ENCODE measurements around the gene ACOT11. TPM values are rescaled to one million over a fixed set of nuclear protein-coding genes. Genes with fewer than 3 reads are reported as not detected.

Gene ACOT11
- polyA plus RNA-seq, 1 of the 3 experiments (the other 2 are of a cell fraction), result 6.9 TPM

DNA sequence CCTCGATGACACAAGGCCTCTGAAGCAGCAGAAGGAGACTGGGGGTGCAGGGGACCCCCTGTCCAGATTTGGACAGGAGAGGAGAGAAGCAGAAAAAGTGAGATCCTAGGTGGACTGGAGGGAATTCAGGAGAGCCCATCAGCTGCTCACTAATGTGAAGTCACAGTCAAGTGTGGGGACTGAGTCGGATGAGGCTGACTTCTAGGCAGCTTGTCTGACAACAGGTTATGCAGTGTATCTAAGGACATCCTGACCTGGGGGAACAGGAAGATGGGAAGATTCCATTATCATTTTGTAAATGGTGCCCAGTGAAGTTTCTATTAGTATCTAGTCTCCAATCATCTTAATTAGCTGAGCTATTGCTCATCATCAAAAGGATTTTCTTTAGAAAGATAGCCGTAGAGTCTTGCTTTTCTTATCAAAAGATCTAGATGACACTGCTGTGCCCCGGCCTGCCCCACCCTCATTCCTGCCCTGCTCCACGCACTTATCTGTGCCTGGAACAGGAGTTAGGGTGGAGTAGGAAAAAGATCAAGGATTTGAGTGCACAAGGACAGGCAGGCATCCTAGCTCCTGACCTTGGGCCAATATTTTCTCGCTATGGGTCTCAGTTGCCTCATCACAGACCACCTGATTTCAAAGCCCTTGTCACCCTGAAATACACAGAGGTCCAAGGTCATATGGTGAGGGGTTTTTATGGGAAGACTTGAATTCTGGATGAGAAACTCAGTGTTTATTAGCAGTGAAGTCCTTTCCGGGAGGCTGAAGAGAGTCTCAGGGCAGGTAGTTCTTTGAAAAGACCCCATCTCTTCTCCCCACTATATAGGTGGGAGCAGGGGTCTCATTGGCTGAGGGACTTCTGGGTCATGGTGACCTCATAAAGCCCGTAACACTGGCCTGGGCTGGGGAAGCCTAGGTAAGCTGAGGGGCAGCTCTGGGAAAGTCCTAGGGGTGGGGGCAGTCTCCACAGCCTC lies 93.1 kb downstream of the ACOT11 start, which contains the start of gene MROH7:
TSS of gene MROH7 (plus strand) at position 924 of the 974 bp plus-strand sequence. CDS start 11,141 bp downstream, outside the sequence.
- H3K9me2 ChIP-seq, result no peaks in the 10 kb centered on the region
- CTCF ChIA-PET, result no interaction called here
- H3K4me1 ChIP-seq (ENCODE audit: control insufficient read depth in 1 of 2, insufficient read depth in 2 of 2, low read depth in 1 of 2, low read length in 1 of 2), result no peaks in the 10 kb centered on the region
- no peak within 1 kb of the TSS for H3K4me2 ChIP-seq
- H3K36me3 ChIP-seq (replicated peaks in 1 of 2; ENCODE audit: control insufficient read depth in 1 of 2, insufficient read depth in 2 of 2, low read length in 1 of 2), result no peaks in the 10 kb centered on the region
- H3K9me3 ChIP-seq, result 0 out of 2 replicates have a peak, but pooled peaks cover 7% of the 10 kb centered on the region
- no peak within 1 kb of the TSS for H2AFZ ChIP-seq (ENCODE audit: low read depth)
- POLR2A ChIA-PET, result no interaction called here
- no peaks in the 10 kb centered on the region for H4K20me1 ChIP-seq (ENCODE audit: insufficient read depth)
- H3K27me3 ChIP-seq (ENCODE audit: insufficient read depth), result no peaks in the 10 kb centered on the region
- no peak within 1 kb of the TSS for H3K9ac ChIP-seq
- no peak within 1 kb of the TSS for H3K27ac ChIP-seq (ENCODE audit: low read depth in 2 of 2, low read length in 1 of 2)
- WGBS (ENCODE audit: low lambda C conversion rate), result 45% methylated on average over 8 of the region's 8 CpGs
- TF ChIP-seq FOSL2 (IDR thresholded peaks at IDR 0.05; ENCODE audit: borderline replicate concordance, low read depth) (no peak), EP300 (IDR thresholded peaks at IDR 0.05; ENCODE audit: borderline replicate concordance in 1 of 2, low read depth in 1 of 2, low read length in 1 of 2) (no peak), TCF12 (IDR thresholded peaks at IDR 0.05) (no peak), TAF1 (IDR thresholded peaks at IDR 0.05; ENCODE audit: borderline replicate concordance, low read depth, low read length) (no peak), USF1 (IDR thresholded peaks at IDR 0.05; ENCODE audit: borderline replicate concordance, low read depth) (no peak), PBX3 (IDR thresholded peaks at IDR 0.05) (no peak), CHD2 (IDR thresholded peaks at IDR 0.05; ENCODE audit: low read length, partially characterized antibody) (no peak), GABPA (IDR thresholded peaks at IDR 0.05; ENCODE audit: low read depth) (no peak)
- TF ChIP-seq, protein P1, sequence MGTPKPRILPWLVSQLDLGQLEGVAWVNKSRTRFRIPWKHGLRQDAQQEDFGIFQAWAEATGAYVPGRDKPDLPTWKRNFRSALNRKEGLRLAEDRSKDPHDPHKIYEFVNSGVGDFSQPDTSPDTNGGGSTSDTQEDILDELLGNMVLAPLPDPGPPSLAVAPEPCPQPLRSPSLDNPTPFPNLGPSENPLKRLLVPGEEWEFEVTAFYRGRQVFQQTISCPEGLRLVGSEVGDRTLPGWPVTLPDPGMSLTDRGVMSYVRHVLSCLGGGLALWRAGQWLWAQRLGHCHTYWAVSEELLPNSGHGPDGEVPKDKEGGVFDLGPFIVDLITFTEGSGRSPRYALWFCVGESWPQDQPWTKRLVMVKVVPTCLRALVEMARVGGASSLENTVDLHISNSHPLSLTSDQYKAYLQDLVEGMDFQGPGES (IDR thresholded peaks at IDR 0.05; ENCODE audit: low read depth, low read length), result no peak
- TF ChIP-seq, protein P2, sequence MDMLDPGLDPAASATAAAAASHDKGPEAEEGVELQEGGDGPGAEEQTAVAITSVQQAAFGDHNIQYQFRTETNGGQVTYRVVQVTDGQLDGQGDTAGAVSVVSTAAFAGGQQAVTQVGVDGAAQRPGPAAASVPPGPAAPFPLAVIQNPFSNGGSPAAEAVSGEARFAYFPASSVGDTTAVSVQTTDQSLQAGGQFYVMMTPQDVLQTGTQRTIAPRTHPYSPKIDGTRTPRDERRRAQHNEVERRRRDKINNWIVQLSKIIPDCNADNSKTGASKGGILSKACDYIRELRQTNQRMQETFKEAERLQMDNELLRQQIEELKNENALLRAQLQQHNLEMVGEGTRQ (IDR thresholded peaks at IDR 0.05; ENCODE audit: borderline replicate concordance, low read depth, low read length), result no peak
- no peak for DNase-seq
- no peak within 1 kb of the TSS for H3K4me3 ChIP-seq (ENCODE audit: low read depth in 2 of 2, low read length in 1 of 2)
- H3K79me2 ChIP-seq (ENCODE audit: insufficient read depth), result no peaks in the 10 kb centered on the region
- H3F3A ChIP-seq (replicated peaks; ENCODE audit: insufficient read depth), result no peaks in the 10 kb centered on the region

GRCh38 chr1:54643736-54644135 lies 95.7 kb downstream of the ACOT11 start:
- TF ChIP-seq MAX (IDR thresholded peaks at IDR 0.05; ENCODE audit: low read depth) (no peak), NFIC (IDR thresholded peaks at IDR 0.05; ENCODE audit: borderline replicate concordance) (no peak), SMC3 (IDR thresholded peaks at IDR 0.05; ENCODE audit: low read depth, low read length) (no peak), EZH2phosphoT487 (IDR thresholded peaks at IDR 0.05; ENCODE audit: borderline replicate concordance, low read depth) (no peak), TEAD4 (IDR thresholded peaks at IDR 0.05; ENCODE audit: borderline replicate concordance, insufficient read depth) (no peak), FOXJ3 (CRISPR knock-in tag; IDR thresholded peaks at IDR 0.05) (no peak), RCOR1 (IDR thresholded peaks at IDR 0.05; ENCODE audit: low read length) (no peak), YY1 (IDR thresholded peaks at IDR 0.05; ENCODE audit: low read depth) (no peak)
- TF ChIP-seq, protein P3, sequence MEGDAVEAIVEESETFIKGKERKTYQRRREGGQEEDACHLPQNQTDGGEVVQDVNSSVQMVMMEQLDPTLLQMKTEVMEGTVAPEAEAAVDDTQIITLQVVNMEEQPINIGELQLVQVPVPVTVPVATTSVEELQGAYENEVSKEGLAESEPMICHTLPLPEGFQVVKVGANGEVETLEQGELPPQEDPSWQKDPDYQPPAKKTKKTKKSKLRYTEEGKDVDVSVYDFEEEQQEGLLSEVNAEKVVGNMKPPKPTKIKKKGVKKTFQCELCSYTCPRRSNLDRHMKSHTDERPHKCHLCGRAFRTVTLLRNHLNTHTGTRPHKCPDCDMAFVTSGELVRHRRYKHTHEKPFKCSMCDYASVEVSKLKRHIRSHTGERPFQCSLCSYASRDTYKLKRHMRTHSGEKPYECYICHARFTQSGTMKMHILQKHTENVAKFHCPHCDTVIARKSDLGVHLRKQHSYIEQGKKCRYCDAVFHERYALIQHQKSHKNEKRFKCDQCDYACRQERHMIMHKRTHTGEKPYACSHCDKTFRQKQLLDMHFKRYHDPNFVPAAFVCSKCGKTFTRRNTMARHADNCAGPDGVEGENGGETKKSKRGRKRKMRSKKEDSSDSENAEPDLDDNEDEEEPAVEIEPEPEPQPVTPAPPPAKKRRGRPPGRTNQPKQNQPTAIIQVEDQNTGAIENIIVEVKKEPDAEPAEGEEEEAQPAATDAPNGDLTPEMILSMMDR (IDR thresholded peaks at IDR 0.05), result no peak
- Histone ChIP-seq H2AFZ (ENCODE audit: low read depth) (no peak overlapping the region), H3K36me3 (replicated peaks in 1 of 2; ENCODE audit: control insufficient read depth in 1 of 2, insufficient read depth in 2 of 2, low read length in 1 of 2) (no peaks in the 10 kb centered on the region), H3K9me2 (no peaks in the 10 kb centered on the region), H3F3A (replicated peaks; ENCODE audit: insufficient read depth) (no peaks in the 10 kb centered on the region), H3K79me2 (ENCODE audit: insufficient read depth) (no peaks in the 10 kb centered on the region), H3K9me3 (0 out of 2 replicates have a peak, but pooled peaks cover 7% of the 10 kb centered on the region), H3K4me3 (ENCODE audit: low read depth in 2 of 2, low read length in 1 of 2) (no peak overlapping the region), H3K27ac (ENCODE audit: low read depth in 2 of 2, low read length in 1 of 2) (no peak overlapping the region), H3K9ac (no peak overlapping the region), H3K4me1 (ENCODE audit: control insufficient read depth in 1 of 2, insufficient read depth in 2 of 2, low read depth in 1 of 2, low read length in 1 of 2) (no peaks in the 10 kb centered on the region), H3K4me2 (no peak overlapping the region), H4K20me1 (ENCODE audit: insufficient read depth) (no peaks in the 10 kb centered on the region), H3K27me3 (ENCODE audit: insufficient read depth) (no peaks in the 10 kb centered on the region)
- DNase-seq, result no peak
- ChIA-PET CTCF (no interaction called here), POLR2A (no interaction called here)
